Activated CD8-positive, alpha-beta memory T cell treated with anti-CD3 and anti-CD28 coated beads for 1 hour (primary cell): Measurements from ENCODE around the gene ANGPTL2.

ENCODE experiments used
- DNase-seq, 2 donors: peaks; one replicate each; pipeline ENCODE4 v3.0.0-alpha.2; 2020; ENCODE audit warnings: low read depth in 1 of 2; ENCODE audit errors: extremely low read depth in 1 of 2

The ANGPTL2 gene

GRCh38 chr9:127098916-127099553, 23.4 kb downstream of the ANGPTL2 start:
- no peak for DNase-seq

GRCh38 chr9:127097683-127098082, 24.8 kb downstream of the ANGPTL2 start:
- no peak for DNase-seq

GRCh38 chr9:127096208-127096607, 26.2 kb downstream of the ANGPTL2 start:
- DNase-seq, result no peak

- DNase-seq, result no peak
Measured at GRCh38 chr9:127095411-127095810, 27.0 kb downstream of the ANGPTL2 start.

- DNase-seq, result no peak
Measured at GRCh38 chr9:127093319-127094020, 29.0 kb downstream of the ANGPTL2 start.

- DNase-seq, result no peak
Measured at GRCh38 chr9:127092041-127092608, 30.3 kb downstream of the ANGPTL2 start.

- no peak for DNase-seq
Measured at GRCh38 chr9:127091526-127091925, 30.9 kb downstream of the ANGPTL2 start.

GRCh38 chr9:127090341-127090985, 32.0 kb downstream of the ANGPTL2 start:
- DNase-seq, result no peak

- no peak for DNase-seq
Measured at GRCh38 chr9:127089631-127090081, 32.8 kb downstream of the ANGPTL2 start.

- no peak for DNase-seq
Measured at GRCh38 chr9:127088724-127089615, 33.5 kb downstream of the ANGPTL2 start.

GRCh38 chr9:127087836-127088235, 34.6 kb downstream of the ANGPTL2 start:
- no peak for DNase-seq

GRCh38 chr9:127087411-127087810, 35.0 kb downstream of the ANGPTL2 start:
- no peak for DNase-seq

GRCh38 chr9:127086771-127087170, 35.7 kb downstream of the ANGPTL2 start:
- no peak for DNase-seq

- DNase-seq, result no peak
Measured at GRCh38 chr9:127085186-127085585, 37.2 kb downstream of the ANGPTL2 start.

- no peak for DNase-seq
Measured at GRCh38 chr9:127084076-127085039, 38.1 kb downstream of the ANGPTL2 start.

- no peak for DNase-seq
Measured at GRCh38 chr9:127083138-127083980, 39.1 kb downstream of the ANGPTL2 start.

GRCh38 chr9:127081250-127082185, 40.9 kb downstream of the ANGPTL2 start:
- no peak for DNase-seq
